HEK293 (cell line): ENCODE data around the gene CPB2.

Experiments
- SETDB1 ChIP-seq: IDR thresholded peaks from one replicate; pipeline ENCODE4 v1.6.1; 2017; ENCODE audit warnings: mild to moderate bottlenecking, low read length, moderate library complexity, mixed read lengths; ENCODE audit not compliant: insufficient read length
- ZNF530 ChIP-seq: fragments of 450-650 bp; formaldehyde crosslinking; IDR thresholded peaks from 2 replicates; pipeline ENCODE4 v1.5.1; 2016; ENCODE audit warnings: low read depth, missing biosample characterization, missing genetic modification characterization
- ZNF561 ChIP-seq: fragments of 450-650 bp; IDR thresholded peaks from 2 replicates; pipeline ENCODE4 v1.5.1; 2018; ENCODE audit warnings: missing biosample characterization, missing genetic modification characterization, borderline replicate concordance
- TF ChIP-seq, protein P1 (sequence below): fragments of 450-650 bp; formaldehyde crosslinking; IDR thresholded peaks from 2 replicates; pipeline ENCODE4 v1.5.1; 2016; ENCODE audit warnings: missing biosample characterization, missing genetic modification characterization

DNA sequence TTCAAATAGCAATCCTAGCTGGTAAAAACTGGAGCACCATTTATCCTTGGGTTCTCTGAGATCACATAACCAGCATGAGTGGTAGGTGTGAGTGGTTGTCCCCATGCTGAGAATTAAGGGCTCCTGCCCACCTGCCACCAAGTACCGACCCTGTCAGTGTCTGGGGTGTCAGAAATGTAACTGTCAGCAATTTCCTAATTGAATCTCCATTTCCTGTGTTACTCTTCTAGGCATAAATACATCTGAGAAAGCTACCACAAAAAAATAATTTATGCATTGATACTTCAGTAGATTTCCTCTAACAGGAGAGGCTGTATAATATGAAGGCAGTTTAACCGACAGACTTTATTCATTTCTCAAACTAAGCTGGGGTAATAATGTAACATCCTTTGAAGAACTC is 25.1 kb downstream of the CPB2 start:
- TF ChIP-seq, protein P1, sequence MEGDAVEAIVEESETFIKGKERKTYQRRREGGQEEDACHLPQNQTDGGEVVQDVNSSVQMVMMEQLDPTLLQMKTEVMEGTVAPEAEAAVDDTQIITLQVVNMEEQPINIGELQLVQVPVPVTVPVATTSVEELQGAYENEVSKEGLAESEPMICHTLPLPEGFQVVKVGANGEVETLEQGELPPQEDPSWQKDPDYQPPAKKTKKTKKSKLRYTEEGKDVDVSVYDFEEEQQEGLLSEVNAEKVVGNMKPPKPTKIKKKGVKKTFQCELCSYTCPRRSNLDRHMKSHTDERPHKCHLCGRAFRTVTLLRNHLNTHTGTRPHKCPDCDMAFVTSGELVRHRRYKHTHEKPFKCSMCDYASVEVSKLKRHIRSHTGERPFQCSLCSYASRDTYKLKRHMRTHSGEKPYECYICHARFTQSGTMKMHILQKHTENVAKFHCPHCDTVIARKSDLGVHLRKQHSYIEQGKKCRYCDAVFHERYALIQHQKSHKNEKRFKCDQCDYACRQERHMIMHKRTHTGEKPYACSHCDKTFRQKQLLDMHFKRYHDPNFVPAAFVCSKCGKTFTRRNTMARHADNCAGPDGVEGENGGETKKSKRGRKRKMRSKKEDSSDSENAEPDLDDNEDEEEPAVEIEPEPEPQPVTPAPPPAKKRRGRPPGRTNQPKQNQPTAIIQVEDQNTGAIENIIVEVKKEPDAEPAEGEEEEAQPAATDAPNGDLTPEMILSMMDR (tag by site-specific recombination) = no peak
- TF ChIP-seq ZNF530 (tag by site-specific recombination) (no peak), ZNF561 (no peak), SETDB1 (no peak)
